Gastrocnemius medialis (tissue), 4 donors: ENCODE measurements around the gene PROKR1. TPM values are rescaled to one million over a fixed set of nuclear protein-coding genes. Genes with fewer than 3 reads are reported as not detected.
"Not testable (repeated sequence)": the region's sequence is repeated elsewhere in the genome, so short reads cannot be mapped to it uniquely, and the experiment has no call there.

Experiments
- ATAC-seq, 2 donors: fragments of 150-250 bp; one replicate each; pipeline ENCODE4 v1.9.1; 2016
- DNase-seq, 2 donors: peaks; one replicate each; pipeline ENCODE4 v3.0.0-alpha.2; 2019
- H3K27ac ChIP-seq, 4 donors: fragments of 200-600 bp; sonication (generic); 1 replicate in 1 of 4; 2 replicates in 3 of 4; pipeline ENCODE4 v1.5.1; 2016 to 2018; ENCODE audit warnings: mild to moderate bottlenecking in 2 of 4, moderate library complexity in 1 of 4
- H3K27me3 ChIP-seq, 3 donors: fragments of 200-600 bp; sonication (generic) in 2 of 3; 1 replicate in 1 of 3; 2 replicates in 2 of 3; pipeline versions ENCODE4 v1.5.1 to v1.6.0; 2016 to 2019; ENCODE audit warnings: mild to moderate bottlenecking in 1 of 3, moderate library complexity in 1 of 3
- H3K36me3 ChIP-seq, 2 donors: fragments of 200-600 bp; sonication (generic) in 1 of 2; one replicate each; pipeline ENCODE4 v1.5.1; 2017 to 2018
- H3K4me1 ChIP-seq, 2 donors: fragments of 200-600 bp; sonication (generic) in 1 of 2; one replicate each; pipeline ENCODE4 v1.5.1; 2016 to 2017; ENCODE audit warnings: mild to moderate bottlenecking in 2 of 2
- H3K4me3 ChIP-seq, 4 donors: fragments of 200-600 bp; sonication (generic) in 3 of 4; 1 replicate in 1 of 4; 2 replicates in 3 of 4; pipeline ENCODE4 v1.5.1; 2016 to 2019; ENCODE audit warnings: mild to moderate bottlenecking in 2 of 4
- H3K9me3 ChIP-seq, 3 donors: fragments of 200-600 bp; sonication (generic) in 2 of 3; 1 replicate in 1 of 3; 2 replicates in 2 of 3; pipeline ENCODE4 v1.5.1; 2016 to 2019
- CTCF ChIP-seq, 5 experiments: fragments of 450-650 bp in 3 of 5; fragments of 200-600 bp in 2 of 5; sonication (generic) in 2 of 5; IDR thresholded peaks in 4 of 5; conservative IDR thresholded peaks in 1 of 5; 1 replicate in 4 of 5; 2 replicates in 1 of 5; pipeline ENCODE4 v1.5.1; 2016 to 2019; ENCODE audit warnings: antibody characterized with exemption in 5 of 5, mild to moderate bottlenecking in 3 of 5, moderate library complexity in 3 of 5
- POLR2A ChIP-seq, 2 donors: fragments of 450-650 bp; IDR thresholded peaks; one replicate each; pipeline ENCODE4 v1.6.1; 2017; ENCODE audit warnings: antibody characterized with exemption in 2 of 2, mild to moderate bottlenecking in 2 of 2, moderate library complexity in 2 of 2
- in situ Hi-C, 4 donors: fragments of 200-750 bp; cut with MboI; loops; one replicate each; pipeline versions ENCODE4 v1.15.0 to v1.8.0; 2017; ENCODE audit warnings: low sequenced_read_pairs in 4 of 4
- intact Hi-C: fragments of 100-400 bp; cut with DNase I; formaldehyde crosslinking; loops from one replicate; pipeline ENCODE4 v1.15.1; 2023; ENCODE audit warnings: low total_unique reads
- total RNA-seq, 4 donors: library from RNA; depleted of rRNA; stranded (reverse); fragments of >200 nt; gene quantifications; one replicate each; pipeline versions ENCODE4 v1.1.0 to v1.2.3, GENCODE V29; 2016

PROKR1 gene
- under 1 TPM in 2 of 4 donors, not detected in 2; 0.09 to 0.10 TPM for total RNA-seq

DNA sequence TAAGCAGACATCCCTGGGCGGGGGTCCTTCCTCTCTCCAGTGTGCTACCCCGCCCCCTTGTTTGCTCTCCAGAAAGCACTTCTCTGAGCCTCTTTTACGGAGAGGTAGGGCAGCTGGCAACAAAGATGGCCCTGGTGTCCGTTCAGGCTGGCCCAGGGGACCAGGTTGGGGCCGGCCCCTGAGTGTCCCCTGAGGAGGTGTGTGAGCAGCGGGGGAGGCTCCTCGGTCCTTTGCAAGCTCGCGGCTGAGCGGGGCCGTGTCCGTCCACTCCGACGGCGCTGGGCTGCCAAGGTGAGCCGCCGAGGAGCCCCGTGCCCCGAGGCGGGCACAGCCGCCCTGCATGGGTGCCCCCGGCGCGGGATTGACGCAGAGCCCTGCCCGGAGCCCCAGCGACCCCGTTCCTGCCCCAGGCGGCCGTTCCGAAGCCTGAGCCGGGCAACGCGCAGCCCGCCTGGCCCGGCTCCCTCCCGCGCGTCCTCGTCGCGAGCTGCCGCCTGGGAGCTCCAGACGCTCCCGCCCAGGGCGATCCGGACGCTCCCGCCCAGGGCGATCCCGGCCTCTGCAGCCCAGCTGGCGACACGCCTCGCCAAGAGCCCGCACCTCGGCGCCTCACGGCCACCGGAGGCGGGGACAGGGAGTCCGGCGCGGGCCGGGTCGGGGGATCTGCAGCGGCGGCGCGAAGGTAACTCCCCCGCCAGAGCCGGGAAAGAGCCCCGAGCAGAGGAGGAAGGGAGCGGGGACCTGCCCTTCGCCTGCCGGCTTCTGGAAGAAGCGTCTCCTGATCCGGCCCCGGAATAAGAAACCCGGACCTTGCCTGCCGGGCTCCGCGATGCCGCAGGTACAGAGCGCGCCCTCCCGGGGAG is at the start of gene PROKR1:
Gene PROKR1 (plus strand): TSS at position 569 of the 863 bp plus-strand sequence. CDS start 2,243 bp downstream, outside the sequence.
- Histone ChIP-seq H3K27me3 (peaks cover 27 to 44% (median 36%) of the 10 kb centered on the region in 3 donors), H3K27ac (no peak within 1 kb of the TSS), H3K4me1 (no peaks in the 10 kb centered on the region), H3K36me3 (no peaks in the 10 kb centered on the region), H3K9me3 (no peaks in the 10 kb centered on the region), H3K4me3 (peak within 1 kb of the TSS; percentile 39 to 53 (median 49))
- TF ChIP-seq POLR2A (IDR thresholded peaks at IDR 0.05) = no peak
- TF ChIP-seq CTCF (IDR thresholded peaks at IDR 0.05 in 4 of 5, conservative IDR thresholded peaks at IDR 0.05 in 1 of 5) = no peak
- ATAC-seq (peak in 1 of 2 donors; percentile 18), DNase-seq (no peak)
- in situ Hi-C loops (no loop called here), intact Hi-C loops (no loop called here)

DNA sequence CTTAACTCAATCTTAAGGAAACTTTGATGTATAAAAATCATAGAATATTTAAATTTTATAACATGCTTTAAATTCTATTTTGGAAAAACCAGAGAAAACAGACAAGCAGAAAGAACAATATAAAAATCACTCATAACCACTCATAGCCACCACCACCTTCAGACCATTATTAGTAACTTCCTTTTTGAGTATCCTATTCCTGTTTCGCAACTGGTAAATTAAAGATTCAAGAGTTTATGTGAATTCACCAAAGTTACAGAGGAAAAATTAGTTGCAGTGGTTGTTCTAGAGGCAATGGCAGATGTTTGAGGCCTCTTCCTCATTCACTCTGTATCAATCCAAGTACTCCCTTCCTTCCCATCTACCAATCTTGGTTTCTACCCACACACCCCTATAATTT is 49.3 kb upstream of the PROKR1 start:
- Histone ChIP-seq H3K27ac (no peak overlapping the region), H3K4me1 (no peaks in the 10 kb centered on the region), H3K36me3 (no peaks in the 10 kb centered on the region), H3K9me3 (no peaks in the 10 kb centered on the region), H3K27me3 (no peaks in the 10 kb centered on the region), H3K4me3 (no peak overlapping the region)
- intact Hi-C loops (loop anchor here (10.0 kb wide), 1 partner anchor 129 kb away; the partner anchor contains the start of genes APLF and FBXO48), in situ Hi-C loops (no loop called here)
- no peak for ATAC-seq
- DNase-seq = no peak
- no peak for TF ChIP-seq POLR2A (IDR thresholded peaks at IDR 0.05)
- no peak for TF ChIP-seq CTCF (IDR thresholded peaks at IDR 0.05 in 4 of 5, conservative IDR thresholded peaks at IDR 0.05 in 1 of 5)

DNA sequence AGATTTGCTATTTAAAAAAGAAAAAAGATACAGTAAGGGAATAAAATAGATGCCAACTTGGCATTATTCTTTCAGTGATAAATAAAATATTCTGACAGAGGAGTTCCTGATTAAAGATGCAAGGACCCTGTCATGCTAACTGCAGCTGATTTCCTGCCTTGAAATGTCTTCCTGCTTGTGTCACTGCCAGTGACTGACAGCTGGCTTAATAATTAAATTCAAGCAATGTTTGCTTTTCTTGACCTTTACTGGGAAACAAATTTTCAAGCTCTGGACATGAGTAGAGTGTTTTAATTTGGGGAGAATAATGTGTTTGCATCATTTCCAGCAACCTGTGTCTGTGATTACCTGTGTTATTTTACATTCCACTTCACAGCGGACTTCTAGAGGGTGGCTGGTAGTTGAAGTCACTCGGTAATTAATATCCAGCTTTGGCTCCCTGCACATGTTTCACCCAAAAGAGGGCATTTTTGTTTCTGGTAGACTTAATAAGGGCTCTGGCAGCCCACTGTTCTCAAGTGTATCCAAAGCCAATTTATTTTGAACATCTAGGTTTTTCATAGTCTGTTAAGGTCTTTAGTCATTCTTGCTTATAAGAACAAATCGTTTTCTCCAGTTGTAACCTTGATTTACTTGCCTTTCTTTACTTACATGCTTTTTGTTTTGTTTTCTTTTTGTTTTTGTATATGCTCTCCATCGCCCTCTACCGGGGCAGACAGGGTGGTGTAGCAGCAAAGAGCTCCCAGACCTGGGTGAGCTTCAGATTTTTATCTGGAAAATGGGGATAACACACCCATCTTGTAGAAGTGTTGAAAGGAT is 48.5 kb upstream of the PROKR1 start:
- no peak for DNase-seq
- in situ Hi-C loops (no loop called here), intact Hi-C loops (loop anchor here (10.0 kb wide), 1 partner anchor 130 kb away; the partner anchor contains the start of genes APLF and FBXO48)
- H3K27ac ChIP-seq = peak overlapping the region in 1 of 4 donors; percentile 11
- TF ChIP-seq CTCF (IDR thresholded peaks at IDR 0.05 in 4 of 5, conservative IDR thresholded peaks at IDR 0.05 in 1 of 5) = peak in 4 of 5 experiments; percentile 20 to 65 (median 44)
- TF ChIP-seq POLR2A (IDR thresholded peaks at IDR 0.05) = no peak
- no peaks in the 10 kb centered on the region for H3K4me1 ChIP-seq
- ATAC-seq = no peak
- no peaks in the 10 kb centered on the region for H3K27me3 ChIP-seq
- no peak overlapping the region for H3K4me3 ChIP-seq
- H3K36me3 ChIP-seq = no peaks in the 10 kb centered on the region
- no peaks in the 10 kb centered on the region for H3K9me3 ChIP-seq

DNA sequence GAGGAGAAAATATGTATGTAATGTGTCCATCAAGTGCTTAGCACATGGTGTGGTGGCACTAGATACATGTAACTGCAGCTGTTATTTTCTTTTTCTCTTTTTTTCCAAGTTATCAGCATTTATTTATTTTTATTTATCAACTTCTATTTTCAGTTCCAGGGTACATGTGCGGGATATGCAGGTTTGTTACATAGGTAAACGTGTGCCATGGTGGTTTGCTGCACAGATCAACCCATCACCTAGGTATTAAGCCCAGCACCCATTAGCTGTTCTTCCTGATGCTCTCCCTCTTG is 47.9 kb upstream of the PROKR1 start:
- H3K27me3 ChIP-seq, H3K27ac ChIP-seq, in situ Hi-C loops, ATAC-seq, H3K36me3 ChIP-seq, DNase-seq, H3K4me3 ChIP-seq, H3K4me1 ChIP-seq, H3K9me3 ChIP-seq: not testable (repeated sequence)
- intact Hi-C loops = loop anchor here (10.0 kb wide), 1 partner anchor 131 kb away; the partner anchor contains the start of genes APLF and FBXO48

DNA sequence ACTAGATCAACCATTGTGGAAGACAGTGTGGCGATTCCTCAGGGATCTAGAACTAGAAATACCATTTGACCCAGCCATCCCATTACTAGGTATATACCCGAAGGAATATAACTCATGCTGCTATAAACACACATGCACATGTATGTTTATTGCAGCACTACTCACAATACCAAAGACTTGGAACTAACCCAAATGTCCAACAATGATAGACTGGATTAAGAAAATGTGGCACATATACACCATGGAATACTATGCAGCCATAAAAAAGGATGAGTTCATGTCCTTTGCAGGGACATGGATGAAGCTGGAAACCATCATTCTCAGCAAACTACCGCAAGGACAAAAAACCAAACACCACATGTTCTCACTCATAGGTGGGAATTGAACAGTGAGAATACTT is 42.9 kb upstream of the PROKR1 start:
- H3K4me1 ChIP-seq, DNase-seq, H3K27me3 ChIP-seq, H3K27ac ChIP-seq, intact Hi-C loops, H3K4me3 ChIP-seq, H3K36me3 ChIP-seq, ATAC-seq, in situ Hi-C loops: not testable (repeated sequence)
- H3K9me3 ChIP-seq = peaks cover 0 to 12% (median 0%) of the 10 kb centered on the region in 3 donors
